GM12878 (cell line): Measurements from ENCODE around the gene KCTD19. TPM values are rescaled to one million over a fixed set of nuclear protein-coding genes. Genes with fewer than 3 reads are reported as not detected.

Experiments used
- ATAC-seq: fragments of 200-7000 bp; cut with Tn5 transposase; 3 replicates; pipeline ENCODE4 v1.9.1; 2020; ENCODE audit warnings: mild to moderate bottlenecking, moderate library complexity
- BruUV-seq: library from RNA; stranded (reverse); fragments of 400-500 nt; replicated peaks from 2 replicates; lab custom pipeline; 2021; lab: Mats Ljungman, UMichigan
- CTCF ChIA-PET: fragments of 300-600 bp; sonication (Branson Sonifier 250); formaldehyde crosslinking; extraction: SDS; loops from one replicate; lab custom pipeline; 2021; ENCODE audit warnings: inconsistent platforms; lab: Yijun Ruan, JAX
- POLR2A ChIA-PET: fragments of 350-600 bp; formaldehyde crosslinking; extraction: SDS; loops from one replicate; lab custom pipeline; 2021; ENCODE audit warnings: inconsistent platforms; lab: Charles Lee
- RAD21 ChIA-PET: fragments of 300-600 bp; sonication (Branson Sonifier 250); formaldehyde crosslinking; loops from one replicate; lab custom pipeline; 2023; ENCODE audit warnings: antibody characterized with exemption; ENCODE audit not compliant: unreplicated experiment; lab: Charles Lee
- SMC1A ChIA-PET: fragments of 300-600 bp; sonication (Branson Sonifier 250); formaldehyde crosslinking; loops from one replicate; lab custom pipeline; 2023; ENCODE audit not compliant: unreplicated experiment, uncharacterized antibody; lab: Charles Lee
- DNase-seq: peaks from one replicate; pipeline ENCODE4 v3.0.0-alpha.2; 2011; ENCODE audit warnings: low read depth, low spot score
- FAIRE-seq: peaks from 3 replicates; lab custom pipeline; 2011; peaks lifted over from hg19 to GRCh38; lab: Jason Lieb, UNC
- H2AFZ ChIP-seq: 2 replicates; pipeline ENCODE4 v1.6.0; 2011; ENCODE audit warnings: low read depth, low read length, control low read depth; ENCODE audit not compliant: control insufficient read depth
- H3K27ac ChIP-seq: 2 replicates; pipeline ENCODE4 v1.5.1; 2011; ENCODE audit warnings: control low read depth; ENCODE audit not compliant: control insufficient read depth, insufficient read depth
- H3K27me3 ChIP-seq, 2 experiments: replicated peaks in 1 of 2; 2 replicates each; pipeline versions ENCODE4 v1.6.0 to v1.6.1; 2011; ENCODE audit warnings: low read length in 1 of 2; ENCODE audit not compliant: control insufficient read depth in 2 of 2, insufficient read depth in 2 of 2
- H3K36me3 ChIP-seq, 2 experiments: 2 replicates each; pipeline ENCODE4 v1.5.1; 2011; ENCODE audit warnings: low read length in 1 of 2; ENCODE audit not compliant: control insufficient read depth in 2 of 2, insufficient read depth in 2 of 2
- H3K4me1 ChIP-seq: 2 replicates; pipeline ENCODE4 v1.6.1; 2011; ENCODE audit warnings: mild to moderate bottlenecking, low read length, moderate library complexity, mixed read lengths; ENCODE audit not compliant: control insufficient read depth, insufficient read depth
- H3K4me2 ChIP-seq: 2 replicates; pipeline ENCODE4 v1.6.0; 2011; ENCODE audit warnings: control low read depth; ENCODE audit not compliant: control insufficient read depth, insufficient read depth
- H3K4me3 ChIP-seq: fragments of 200-600 bp; sonication (generic); 2 replicates; pipeline ENCODE4 v1.5.1; 2016
- H3K79me2 ChIP-seq: 2 replicates; pipeline ENCODE4 v1.6.0; 2011; ENCODE audit warnings: low read length; ENCODE audit not compliant: control insufficient read depth, insufficient read depth
- H3K9ac ChIP-seq: 2 replicates; pipeline ENCODE4 v1.8.0; 2011; ENCODE audit warnings: low read length, control low read depth, mixed read lengths; ENCODE audit not compliant: control insufficient read depth, insufficient read depth
- H3K9me3 ChIP-seq: replicated peaks from 3 replicates; pipeline ENCODE4 v1.5.1; 2011; ENCODE audit warnings: mild to moderate bottlenecking, low read length; ENCODE audit not compliant: control insufficient read depth, insufficient read depth
- H4K20me1 ChIP-seq: 2 replicates; pipeline ENCODE4 v1.6.0; 2011; ENCODE audit not compliant: control insufficient read depth, insufficient read depth
- BMI1 ChIP-seq: fragments of 450-650 bp; IDR thresholded peaks from 2 replicates; pipeline ENCODE4 v1.6.1; 2016; ENCODE audit warnings: mild to moderate bottlenecking, moderate library complexity, borderline replicate concordance
- CEBPZ ChIP-seq: fragments of 150-350 bp; IDR thresholded peaks from 2 replicates; pipeline ENCODE4 v1.6.1; 2016; ENCODE audit warnings: low read depth, low read length
- DPF2 ChIP-seq: fragments of 450-650 bp; IDR thresholded peaks from 2 replicates; pipeline ENCODE4 v1.6.1; 2017; ENCODE audit warnings: mild to moderate bottlenecking
- KDM1A ChIP-seq: fragments of 200-600 bp; sonication (generic); IDR thresholded peaks from 2 replicates; pipeline ENCODE4 v1.6.1; 2016; ENCODE audit warnings: borderline replicate concordance
- RB1 ChIP-seq: fragments of 450-650 bp; formaldehyde crosslinking; IDR thresholded peaks from 2 replicates; pipeline ENCODE4 v1.6.1; 2017; ENCODE audit warnings: mild to moderate bottlenecking, borderline replicate concordance
- RUNX3 ChIP-seq: IDR thresholded peaks from 2 replicates; pipeline ENCODE4 v1.6.1; 2012; ENCODE audit warnings: low read length, inconsistent platforms
- SUPT20H ChIP-seq: IDR thresholded peaks from 2 replicates; pipeline ENCODE4 v1.6.1; 2011; ENCODE audit warnings: low read depth, mild to moderate bottlenecking, low read length, moderate library complexity, borderline replicate concordance; ENCODE audit not compliant: control insufficient read depth
- ZBED1 ChIP-seq: IDR thresholded peaks from 2 replicates; pipeline ENCODE4 v1.6.1; 2016; ENCODE audit warnings: borderline replicate concordance
- ZNF274 ChIP-seq: IDR thresholded peaks from one replicate; pipeline ENCODE4 v1.8.0; 2011; ENCODE audit not compliant: insufficient read length, insufficient read depth
- WGBS: methylation state at CpG from one replicate; pipeline ENCODE4 v1.1.6; 2016; ENCODE audit warnings: low lambda C conversion rate; ENCODE audit not compliant: insufficient replicate concordance, insufficient coverage; ENCODE audit errors: missing lambda C conversion rate; 5-methylcytosine and 5-hydroxymethylcytosine counted together
- in situ Hi-C: fragments of 300-500 bp; cut with MboI; formaldehyde crosslinking; loops from 9 replicates; pipeline ENCODE4 v1.14.3; 2018; ENCODE audit warnings: mixed read lengths
- intact Hi-C: fragments of 100-400 bp; cut with micrococcal nuclease; formaldehyde crosslinking; loops from one replicate; pipeline ENCODE4 v1.14.2; 2022; ENCODE audit not compliant: unreplicated experiment
- polyA plus RNA-seq, 11 experiments: library from polyadenylated mRNA; depleted of rRNA in 4 of 11; unstranded in 6 of 11; stranded (reverse) in 5 of 11; fragments of >200 nt; fragmentation: Nextera tagmentation in 4 of 11; fragmentation: Illumina TruSeq in 1 of 11; extraction: Ambion mirVana in 4 of 11; extraction: Trizol in 1 of 11; gene quantifications; 1 replicate in 1 of 11; 2 replicates in 10 of 11; pipeline versions ENCODE4 v1.2.1 to v1.2.3, GENCODE V29; 2011 to 2016; ENCODE audit warnings: inconsistent platforms in 2 of 11, missing spikeins in 2 of 11, low read depth in 1 of 11
- total RNA-seq, 4 experiments: library from RNA; depleted of rRNA in 3 of 4; stranded (reverse); fragments of >200 nt in 3 of 4; fragmentation: Illumina TruSeq in 1 of 4; extraction: Trizol in 1 of 4; gene quantifications; 2 replicates each; pipeline versions ENCODE4 v1.2.1 to v1.2.3, GENCODE V29; 2013 to 2021

The KCTD19 gene
- total and polyA plus RNA-seq, 10 of the 15 experiments (the other 5 are each of a cell fraction or from before 2014, with no cell fraction given), result 1.6 to 8.9 (median 3.9) TPM

DNA sequence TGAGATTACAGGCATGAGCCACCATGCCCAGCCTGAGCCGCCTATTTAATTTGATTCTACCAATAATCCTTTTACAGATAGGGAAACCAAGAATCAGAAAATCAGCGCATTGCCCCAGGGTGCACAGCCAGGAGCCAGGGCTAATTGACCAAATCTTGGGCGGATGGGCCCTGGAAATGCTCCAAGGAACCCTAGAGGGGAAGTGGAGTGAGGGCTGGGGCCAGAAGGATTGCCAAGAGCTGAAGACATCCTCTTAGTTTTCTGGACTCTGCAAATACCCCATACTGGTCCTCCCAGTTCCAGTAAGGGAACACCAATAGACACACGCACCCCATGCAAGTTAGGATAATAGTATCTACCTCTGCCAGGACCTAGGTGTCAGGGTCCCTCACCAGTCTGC lies 83.1 kb downstream of the KCTD19 start:
- Histone ChIP-seq H3K36me3 (peaks cover 0 to 3% of the 10 kb centered on the region in 2 experiments; a peak in 3 of 4 replicates), H3K9ac (peak overlapping the region; percentile 82), H3K9me3 (no peaks in the 10 kb centered on the region), H3K27ac (peak overlapping the region; percentile 98), H3K79me2 (peaks cover 39% of the 10 kb centered on the region), H3K4me2 (peak overlapping the region; percentile 99), H2AFZ (no peak overlapping the region), H3K4me1 (peaks cover 39% of the 10 kb centered on the region), H3K4me3 (peak overlapping the region; percentile 63; the same call in 1 of the 2 replicates), H3K27me3 (no peaks in the 10 kb centered on the region), H4K20me1 (no peaks in the 10 kb centered on the region)
- no TSS peak for BruUV-seq
- POLR2A ChIA-PET, result interaction anchor here (0.8 to 8.0 kb wide), 5 partner anchors 17 to 84 kb away, joined by 3 to 100 read pairs (median 6); partner anchors contain the start of genes E2F4, FBXL8, NOL3 and TMEM208
- RAD21 ChIA-PET, result interaction anchor here (1.1 to 4.6 kb wide), 4 partner anchors 16 to 270 kb away, joined by 3 to 35 read pairs (median 4); partner anchors contain the start of genes PLEKHG4 and TMEM208
- intact Hi-C loops (no loop called here), in situ Hi-C loops (no loop called here)
- ATAC-seq (no peak), FAIRE-seq (no peak), DNase-seq (no peak)
- 96% methylated on average over 4 of the region's 4 CpGs for WGBS
- SMC1A ChIA-PET, result interaction anchor here (1.1 to 2.1 kb wide), 4 partner anchors 16 to 77 kb away, joined by 3 to 17 read pairs (median 6); partner anchors contain the start of gene TMEM208
- TF ChIP-seq DPF2 (no peak), CEBPZ (no peak), RB1 (no peak), ZNF274 (no peak), SUPT20H (no peak), RUNX3 (no peak), BMI1 (no peak), ZBED1 (no peak), KDM1A (no peak)
- CTCF ChIA-PET, result interaction anchor here (0.6 to 4.9 kb wide), 8 partner anchors 16 to 126 kb away, joined by 3 to 29 read pairs (median 6); partner anchors contain the start of gene TMEM208
